ENCODE data around the gene RIPOR2.

DNA sequence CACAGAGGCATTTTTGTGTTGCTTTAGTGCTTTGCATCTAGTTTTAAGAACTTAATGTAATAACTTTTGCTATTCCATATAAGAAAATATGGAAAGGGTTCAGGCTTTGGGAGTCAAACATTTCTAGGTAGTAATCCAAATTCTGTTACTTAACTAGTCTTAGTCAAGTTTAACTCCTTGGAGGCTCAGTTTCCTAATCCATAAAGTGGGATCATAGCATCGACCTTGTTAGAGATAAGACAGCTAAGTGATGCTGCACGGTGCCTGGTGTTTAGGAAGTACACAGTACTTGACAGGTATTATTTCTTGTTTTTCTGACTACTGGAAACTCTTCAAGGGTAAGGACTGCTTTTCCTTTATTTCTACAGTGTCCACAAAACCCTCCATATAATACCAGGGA is 112.6 kb downstream of the RIPOR2 start:
- TF ChIP-seq, protein P1, sequence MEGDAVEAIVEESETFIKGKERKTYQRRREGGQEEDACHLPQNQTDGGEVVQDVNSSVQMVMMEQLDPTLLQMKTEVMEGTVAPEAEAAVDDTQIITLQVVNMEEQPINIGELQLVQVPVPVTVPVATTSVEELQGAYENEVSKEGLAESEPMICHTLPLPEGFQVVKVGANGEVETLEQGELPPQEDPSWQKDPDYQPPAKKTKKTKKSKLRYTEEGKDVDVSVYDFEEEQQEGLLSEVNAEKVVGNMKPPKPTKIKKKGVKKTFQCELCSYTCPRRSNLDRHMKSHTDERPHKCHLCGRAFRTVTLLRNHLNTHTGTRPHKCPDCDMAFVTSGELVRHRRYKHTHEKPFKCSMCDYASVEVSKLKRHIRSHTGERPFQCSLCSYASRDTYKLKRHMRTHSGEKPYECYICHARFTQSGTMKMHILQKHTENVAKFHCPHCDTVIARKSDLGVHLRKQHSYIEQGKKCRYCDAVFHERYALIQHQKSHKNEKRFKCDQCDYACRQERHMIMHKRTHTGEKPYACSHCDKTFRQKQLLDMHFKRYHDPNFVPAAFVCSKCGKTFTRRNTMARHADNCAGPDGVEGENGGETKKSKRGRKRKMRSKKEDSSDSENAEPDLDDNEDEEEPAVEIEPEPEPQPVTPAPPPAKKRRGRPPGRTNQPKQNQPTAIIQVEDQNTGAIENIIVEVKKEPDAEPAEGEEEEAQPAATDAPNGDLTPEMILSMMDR (conservative IDR thresholded peaks at IDR 0.05; ENCODE audit: low read depth in 2 of 2): no peak
- TF ChIP-seq, protein P2, sequence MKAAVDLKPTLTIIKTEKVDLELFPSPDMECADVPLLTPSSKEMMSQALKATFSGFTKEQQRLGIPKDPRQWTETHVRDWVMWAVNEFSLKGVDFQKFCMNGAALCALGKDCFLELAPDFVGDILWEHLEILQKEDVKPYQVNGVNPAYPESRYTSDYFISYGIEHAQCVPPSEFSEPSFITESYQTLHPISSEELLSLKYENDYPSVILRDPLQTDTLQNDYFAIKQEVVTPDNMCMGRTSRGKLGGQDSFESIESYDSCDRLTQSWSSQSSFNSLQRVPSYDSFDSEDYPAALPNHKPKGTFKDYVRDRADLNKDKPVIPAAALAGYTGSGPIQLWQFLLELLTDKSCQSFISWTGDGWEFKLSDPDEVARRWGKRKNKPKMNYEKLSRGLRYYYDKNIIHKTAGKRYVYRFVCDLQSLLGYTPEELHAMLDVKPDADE (IDR thresholded peaks at IDR 0.05): no peak
- TF ChIP-seq REST (IDR thresholded peaks at IDR 0.05; ENCODE audit: unreplicated experiment) (no peak), CREB1 (CRISPR knock-in tag; IDR thresholded peaks at IDR 0.05; ENCODE audit: low read depth) (no peak), EZH2 (IDR thresholded peaks at IDR 0.05; ENCODE audit: low read depth, unreplicated experiment) (no peak), EZH2phosphoT487 (IDR thresholded peaks at IDR 0.05; ENCODE audit: unreplicated experiment) (no peak), POLR2AphosphoS5 (IDR thresholded peaks at IDR 0.05; ENCODE audit: low read depth) (no peak), JUNB (IDR thresholded peaks at IDR 0.05; ENCODE audit: unreplicated experiment) (no peak), STAT1 (IDR thresholded peaks at IDR 0.05; ENCODE audit: unreplicated experiment) (no peak), ZNF462 (CRISPR knock-in tag; IDR thresholded peaks at IDR 0.05) (no peak)

Data from GM23338 (cell line).